ENCODE data around the gene KRT7. TPM values are rescaled to one million over a fixed set of nuclear protein-coding genes. Genes with fewer than 3 reads are reported as not detected.

The KRT7 gene
- total RNA-seq, 1 experiment from 2014 or later = 8.4 TPM

GRCh38 chr12:52296572-52297215, 63.7 kb downstream of the KRT7 start:
- no peak for DNase-seq (ENCODE audit: low read depth)

Other genes starting within 250 kb of the KRT7 start
- 0.10 and 0.25 TPM in 2 replicates for gene TAMALIN, start 226.3 kb upstream of the KRT7 start, total RNA-seq (2014; rRNA removed; shearing (Covaris generic))
- gene NR4A1, start 181.8 kb upstream of the KRT7 start, total RNA-seq (2014; rRNA removed; shearing (Covaris generic)) = 0.84 and 2.5 TPM in 2 replicates
- gene ATG101, start 163.3 kb upstream of the KRT7 start, total RNA-seq (2014; rRNA removed; shearing (Covaris generic)) = 52.6 and 62.0 TPM in 2 replicates
- not detected in 2 replicates for gene SMIM41, start 153.5 kb upstream of the KRT7 start, total RNA-seq (2014; rRNA removed; shearing (Covaris generic))
- gene KRT80, start 41.2 kb upstream of the KRT7 start, total RNA-seq (2014; rRNA removed; shearing (Covaris generic)) = 36.6 and 52.7 TPM in 2 replicates
- 5.8 and 8.1 TPM in 2 replicates for gene KRT86, start 41.4 kb downstream of the KRT7 start, total RNA-seq (2014; rRNA removed; shearing (Covaris generic))
- 320 and 412 TPM in 2 replicates for gene KRT81, start 58.3 kb downstream of the KRT7 start, total RNA-seq (2014; rRNA removed; shearing (Covaris generic))
- gene KRT83, start 88.2 kb downstream of the KRT7 start, total RNA-seq (2014; rRNA removed; shearing (Covaris generic)) = 0.22 TPM in 1 of 2 replicates, not detected in the other
- not detected in 2 replicates for gene KRT85, start 134.2 kb downstream of the KRT7 start, total RNA-seq (2014; rRNA removed; shearing (Covaris generic))
- not detected in 2 replicates for gene KRT84, start 152.4 kb downstream of the KRT7 start, total RNA-seq (2014; rRNA removed; shearing (Covaris generic))
- not detected in 2 replicates for gene KRT82, start 173.1 kb downstream of the KRT7 start, total RNA-seq (2014; rRNA removed; shearing (Covaris generic))
- gene KRT75, start 201.1 kb downstream of the KRT7 start, total RNA-seq (2014; rRNA removed; shearing (Covaris generic)) = 0.02 TPM in 1 of 2 replicates, not detected in the other
- gene KRT6B, start 218.9 kb downstream of the KRT7 start, total RNA-seq (2014; rRNA removed; shearing (Covaris generic)) = not detected in 2 replicates
- not detected in 2 replicates for gene KRT6C, start 240.6 kb downstream of the KRT7 start, total RNA-seq (2014; rRNA removed; shearing (Covaris generic))